NCI-H526 treated with DMSO at 0.1 percent for 48 hours (cell line): ENCODE results near the gene SLC2A4RG.
"Not testable (repeated sequence)": the region's sequence is repeated elsewhere in the genome, so short reads cannot be mapped to it uniquely, and the experiment has no call there.

Experiments
- DNase-seq: peaks from one replicate; lab custom pipeline; 2025; lab: John Stamatoyannopoulos, UW

SLC2A4RG gene

DNA sequence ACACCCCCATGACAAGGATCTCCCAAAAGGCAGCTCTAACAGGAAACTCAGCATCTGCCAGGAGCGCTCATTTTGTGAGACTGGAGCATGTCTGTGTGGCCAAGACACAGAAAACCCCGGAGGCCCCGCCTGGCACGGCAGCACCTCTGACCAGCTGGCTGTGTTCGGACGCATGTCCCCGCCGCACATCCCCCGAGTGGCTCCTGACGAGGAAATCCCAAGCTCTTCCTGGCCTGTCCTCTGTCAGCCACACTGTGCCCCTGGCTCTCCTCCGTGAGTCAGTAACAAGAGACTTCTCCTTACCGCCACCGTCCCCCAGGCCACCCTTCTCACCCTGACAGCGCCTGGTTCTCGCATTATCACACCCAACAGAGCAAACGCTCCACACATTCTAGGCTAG is 14.4 kb downstream of the SLC2A4RG start:
- no peak for DNase-seq

DNA sequence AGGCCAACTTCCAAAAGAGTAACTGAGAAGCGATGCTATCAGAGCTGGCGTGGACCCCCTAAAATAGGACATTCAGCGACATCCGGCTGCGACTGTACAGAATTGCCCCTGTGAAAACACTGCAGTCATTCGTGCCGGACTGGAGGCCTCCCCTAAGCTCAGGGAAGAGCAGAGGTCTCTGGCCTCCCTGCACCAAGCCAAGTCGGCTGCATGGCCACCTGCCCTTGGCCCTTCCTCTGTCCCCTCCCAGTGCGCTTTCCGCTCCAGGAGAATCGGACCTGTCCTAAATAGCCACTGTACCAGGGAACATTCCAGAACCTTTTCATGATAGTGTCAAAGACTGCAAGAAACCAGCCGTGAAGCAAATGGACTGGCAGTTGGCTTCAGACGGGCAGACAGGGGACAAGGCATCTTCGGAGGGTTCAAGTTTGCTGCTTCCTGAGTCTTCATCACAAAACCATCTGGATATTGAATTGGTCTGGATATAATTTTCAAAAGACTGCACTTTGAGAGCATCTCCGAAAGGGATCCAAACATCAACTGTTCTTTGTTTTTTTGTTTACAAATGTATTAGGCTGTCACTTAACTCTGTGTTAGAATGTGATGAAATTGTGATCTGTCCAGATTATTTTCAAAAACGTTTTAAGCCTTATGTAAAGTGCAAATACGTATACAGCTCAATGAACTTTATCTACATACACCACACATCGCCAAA is 16.5 kb downstream of the SLC2A4RG start:
- DNase-seq: no peak

DNA sequence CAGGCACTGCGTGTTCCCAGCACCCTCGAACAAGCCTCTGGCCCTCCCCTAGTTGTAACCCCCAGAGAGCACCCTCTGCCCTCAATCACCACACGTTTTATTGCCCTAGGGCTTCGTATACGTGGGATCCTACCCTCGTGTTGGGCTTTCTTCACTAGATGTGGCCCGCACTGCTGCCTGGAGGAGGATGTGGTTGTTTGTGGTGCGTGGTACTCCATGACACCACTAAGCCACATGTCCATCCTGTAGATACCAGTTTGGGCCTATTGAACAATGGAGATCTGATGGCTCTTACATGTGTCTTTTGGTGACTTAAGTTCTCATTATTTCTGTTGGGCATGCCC is 17.0 kb downstream of the SLC2A4RG start:
- DNase-seq: no peak

DNA sequence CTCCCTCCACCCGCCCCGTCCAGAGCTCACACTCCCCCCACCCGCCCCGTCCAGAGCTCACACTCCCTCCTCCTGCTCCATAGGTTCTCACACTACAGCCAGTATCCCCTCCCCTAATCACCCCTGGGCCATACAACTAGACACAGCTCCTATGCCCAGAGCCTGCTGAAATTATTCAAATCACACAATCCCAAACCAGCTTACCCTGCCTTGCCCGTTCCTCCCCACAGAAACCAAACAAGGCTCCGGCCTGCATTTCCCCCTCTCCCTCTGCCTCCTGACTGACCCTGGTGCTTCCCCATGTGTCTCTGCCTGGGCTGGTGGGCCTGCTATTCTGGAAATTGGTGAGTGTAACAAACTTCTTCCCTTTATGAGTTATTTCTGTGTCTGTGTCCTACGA is 18.6 kb downstream of the SLC2A4RG start:
- no peak for DNase-seq

DNA sequence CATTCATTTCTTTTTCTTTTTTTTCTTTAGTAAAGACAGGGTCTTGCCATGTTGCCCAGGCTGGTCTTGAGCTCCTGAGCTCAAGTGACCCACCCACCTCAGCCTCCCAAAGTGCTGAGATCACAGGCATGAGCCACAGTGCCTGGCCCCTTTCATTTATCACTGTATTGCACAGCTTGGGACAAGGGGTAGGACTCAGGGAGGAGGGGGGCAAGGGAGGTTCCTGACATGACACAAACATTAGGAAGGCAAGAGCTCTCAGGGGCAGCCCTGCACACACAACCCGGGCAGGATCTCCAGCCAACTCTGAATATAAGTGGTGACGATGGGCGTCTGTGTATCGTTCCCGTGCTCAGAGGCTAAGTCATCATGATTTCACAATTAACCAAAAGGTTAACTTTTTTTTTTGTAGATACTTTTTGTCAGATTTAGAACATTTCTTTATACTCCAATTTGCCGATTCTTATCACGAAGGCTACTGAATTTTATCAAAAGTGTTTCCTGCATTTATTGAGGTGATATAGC is 19.9 kb downstream of the SLC2A4RG start:
- DNase-seq: no peak

DNA sequence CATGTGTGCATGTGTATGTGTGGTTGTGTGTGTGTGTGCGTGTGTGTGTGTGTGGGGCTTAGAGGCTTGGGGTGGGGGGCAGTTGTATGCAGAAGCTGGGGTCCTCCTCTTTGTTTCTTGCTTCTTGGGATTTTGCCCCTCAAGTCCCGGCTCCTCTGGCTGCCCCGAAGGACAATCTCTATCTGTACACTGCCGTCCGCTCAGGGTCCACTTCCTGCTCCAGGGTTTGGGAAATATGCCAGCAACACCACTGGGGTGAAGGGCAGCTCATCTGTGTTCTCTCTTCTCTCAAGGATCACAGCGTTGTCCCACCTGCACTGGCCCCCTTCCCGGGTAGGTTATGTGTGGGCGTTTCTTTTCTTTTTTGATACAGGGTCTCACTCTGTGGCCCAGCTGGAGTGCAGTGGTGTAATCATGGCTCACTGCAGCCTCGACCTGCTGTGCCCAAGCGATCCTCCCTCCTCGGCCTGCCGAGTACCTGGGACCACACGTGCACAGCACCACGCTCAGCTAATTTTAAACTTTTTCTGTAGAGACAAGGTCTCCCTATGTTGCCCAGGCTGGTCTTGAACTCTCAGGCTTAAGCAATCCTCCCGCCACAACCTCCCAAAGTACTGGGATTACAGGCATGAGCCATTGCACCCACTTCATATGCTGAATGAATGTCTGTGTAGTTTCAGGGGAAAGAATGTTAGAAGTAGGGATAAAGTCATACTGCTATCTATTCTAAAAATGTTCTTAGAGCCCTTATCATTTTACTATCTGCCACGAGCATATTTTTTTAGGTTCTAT is 25.7 kb downstream of the SLC2A4RG start:
- DNase-seq: no peak

DNA sequence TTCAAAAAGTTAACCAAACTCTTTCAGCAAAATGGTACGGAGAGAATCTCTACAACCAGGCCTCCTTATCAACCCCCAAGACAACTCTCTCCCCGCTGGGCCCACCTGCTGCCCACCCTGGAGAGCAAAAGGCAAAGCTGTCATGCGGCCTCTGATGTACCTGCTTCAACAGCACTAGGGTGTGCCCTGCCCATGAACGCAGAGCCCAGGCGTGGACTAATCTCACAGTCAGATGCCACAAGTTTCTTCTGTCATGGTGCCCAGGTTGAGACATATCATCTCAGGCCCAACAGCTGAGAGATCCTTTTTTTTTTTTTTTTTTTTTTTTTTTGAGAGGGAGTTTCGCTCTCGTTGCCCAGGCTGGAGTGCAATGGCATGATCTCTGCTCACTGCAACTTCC is 26.3 kb downstream of the SLC2A4RG start:
- DNase-seq: no peak

DNA sequence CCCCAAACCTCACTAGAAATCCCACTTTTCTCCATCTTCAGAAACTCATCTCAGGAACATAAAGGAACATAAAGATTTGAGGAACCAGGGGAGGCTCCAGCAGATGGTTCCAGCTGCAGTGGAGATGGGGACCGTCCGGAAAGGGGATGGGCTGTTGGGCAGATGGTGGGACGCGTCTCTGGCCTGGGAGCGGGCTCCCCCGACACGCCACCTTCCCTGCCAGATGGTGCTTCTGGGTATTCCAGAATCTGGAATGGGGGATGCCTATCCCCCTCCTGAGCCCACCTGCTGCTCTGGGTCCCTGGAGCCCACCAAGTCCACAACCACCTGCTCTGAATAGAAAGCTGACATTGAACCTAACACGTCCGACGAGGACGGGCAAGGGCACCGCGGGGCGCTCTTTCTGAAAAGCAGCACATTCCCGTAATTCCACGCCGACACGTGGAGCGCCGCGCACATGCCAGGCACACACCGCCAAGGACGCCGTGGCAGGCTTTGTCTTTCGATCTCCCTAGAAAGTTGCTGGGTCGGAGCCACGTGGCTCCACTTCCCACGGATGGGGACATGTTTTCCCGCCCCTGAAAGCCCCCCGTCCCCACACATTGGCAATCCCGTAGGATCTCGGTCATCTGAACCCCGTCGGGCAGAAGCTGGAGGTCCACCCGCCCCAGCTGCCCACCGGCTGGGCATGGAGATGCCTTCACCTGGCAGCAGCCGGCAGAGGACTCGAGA is 27.3 kb downstream of the SLC2A4RG start:
- no peak for DNase-seq

DNA sequence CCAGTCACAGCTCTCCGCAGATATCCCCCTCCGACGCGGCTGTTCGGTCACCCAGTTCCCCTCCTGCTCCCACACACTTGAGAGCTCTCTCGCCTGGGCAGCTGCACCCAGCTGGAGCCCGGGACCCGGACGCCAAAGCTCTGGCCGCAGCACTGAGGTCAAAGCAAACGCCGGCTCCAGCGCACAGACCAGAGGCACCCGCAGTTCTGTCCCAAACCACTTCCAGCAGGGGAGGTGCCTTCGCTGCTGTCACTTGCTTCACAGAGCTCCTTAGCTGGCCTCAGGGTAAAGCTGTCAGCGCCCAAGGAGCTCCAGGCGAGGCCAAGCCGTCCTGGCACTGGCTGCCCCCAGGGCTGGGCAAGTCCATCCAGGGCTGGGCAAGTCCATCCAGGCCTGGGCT is 27.9 kb downstream of the SLC2A4RG start:
- DNase-seq: no peak

DNA sequence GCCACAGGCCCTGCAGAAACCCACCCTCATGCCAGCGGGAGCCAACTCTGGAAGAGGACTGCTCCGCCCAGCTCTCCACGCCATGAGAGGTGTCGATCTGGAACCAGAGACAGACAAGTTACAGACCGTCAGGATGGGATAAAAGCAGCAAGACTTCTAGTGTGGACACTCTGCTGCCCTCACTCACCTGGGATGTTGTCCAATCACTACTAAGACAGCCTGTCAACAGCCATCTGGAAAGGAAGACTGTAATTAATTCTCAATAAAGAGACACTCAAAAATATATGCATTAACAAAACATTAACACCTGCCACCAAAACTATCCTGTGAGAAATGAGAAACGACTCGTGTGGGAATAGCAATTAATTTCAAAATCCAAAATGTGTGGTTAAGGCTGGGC is 28.3 kb downstream of the SLC2A4RG start:
- DNase-seq: no peak

DNA sequence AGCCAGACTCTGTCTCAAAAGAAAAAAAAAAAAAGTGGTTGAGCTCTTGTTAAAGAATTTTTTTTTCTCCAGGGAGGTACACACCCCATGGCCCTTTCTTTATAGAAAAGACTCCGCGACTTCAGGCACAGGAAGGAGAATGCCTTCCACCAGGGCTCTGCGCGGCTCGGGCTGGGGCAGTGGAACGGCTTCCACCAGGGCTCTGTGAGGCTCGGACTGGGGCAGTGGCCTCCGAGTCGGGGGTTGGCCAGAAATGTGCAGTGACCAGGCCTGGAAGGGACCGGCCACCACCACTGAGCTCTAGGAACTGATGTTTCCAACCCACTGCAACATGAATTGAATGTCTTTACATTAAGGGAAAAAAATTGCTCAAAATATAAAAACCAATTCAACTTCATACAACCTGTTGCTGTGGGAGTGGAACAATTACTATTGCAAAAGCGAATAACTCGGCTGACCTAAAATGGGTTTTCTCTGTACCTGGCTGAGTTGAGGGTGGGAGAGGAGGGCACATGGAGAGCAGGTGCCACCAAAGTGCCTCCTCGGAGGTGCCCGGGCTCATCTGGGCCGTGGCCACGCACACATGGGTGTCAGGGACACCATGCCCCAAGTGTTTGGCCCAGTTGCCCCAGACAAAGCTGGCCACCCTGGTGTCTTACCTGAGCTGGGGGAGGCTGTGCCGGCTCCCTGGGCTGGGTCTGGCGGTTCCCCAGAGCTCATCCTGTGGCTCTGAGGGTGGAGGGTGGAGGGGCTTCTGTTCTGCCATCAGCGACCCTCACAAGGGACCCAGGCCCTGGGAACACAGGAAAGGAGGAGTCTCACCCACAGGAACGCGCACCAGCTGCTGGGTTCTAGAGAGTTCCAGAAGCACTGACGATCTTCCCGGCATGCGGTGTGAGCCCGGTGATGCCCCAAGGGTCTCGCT is 29.3 kb downstream of the SLC2A4RG start:
- no peak for DNase-seq

DNA sequence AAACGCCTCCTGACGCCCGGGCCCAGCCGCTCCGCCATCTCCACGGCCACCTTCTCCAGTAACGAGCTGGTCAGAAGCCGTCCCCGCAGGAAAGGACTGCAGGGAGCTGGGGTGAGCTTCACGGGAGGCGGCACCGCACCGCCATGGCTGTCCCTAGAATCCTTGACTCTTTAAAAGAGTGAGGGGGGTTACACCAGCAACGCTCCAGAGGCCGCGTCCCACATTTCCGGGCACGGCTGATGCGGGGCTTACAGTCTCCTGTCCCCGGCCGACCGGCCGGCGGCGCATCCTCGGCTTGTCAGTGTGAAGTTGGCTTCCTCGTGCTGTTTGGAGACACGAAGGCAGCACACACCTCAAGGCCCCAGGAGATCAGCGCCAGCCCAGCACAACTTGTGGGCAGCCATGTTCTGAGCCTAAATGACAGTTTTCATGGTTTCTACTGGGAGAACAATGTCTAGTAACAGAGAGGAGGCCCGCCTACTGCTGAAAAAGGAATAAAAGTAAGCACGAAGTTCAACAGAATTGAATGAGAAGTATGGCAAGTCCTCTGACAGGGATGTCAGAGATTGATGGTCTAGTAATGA is 30.4 kb downstream of the SLC2A4RG start:
- DNase-seq: no peak

DNA sequence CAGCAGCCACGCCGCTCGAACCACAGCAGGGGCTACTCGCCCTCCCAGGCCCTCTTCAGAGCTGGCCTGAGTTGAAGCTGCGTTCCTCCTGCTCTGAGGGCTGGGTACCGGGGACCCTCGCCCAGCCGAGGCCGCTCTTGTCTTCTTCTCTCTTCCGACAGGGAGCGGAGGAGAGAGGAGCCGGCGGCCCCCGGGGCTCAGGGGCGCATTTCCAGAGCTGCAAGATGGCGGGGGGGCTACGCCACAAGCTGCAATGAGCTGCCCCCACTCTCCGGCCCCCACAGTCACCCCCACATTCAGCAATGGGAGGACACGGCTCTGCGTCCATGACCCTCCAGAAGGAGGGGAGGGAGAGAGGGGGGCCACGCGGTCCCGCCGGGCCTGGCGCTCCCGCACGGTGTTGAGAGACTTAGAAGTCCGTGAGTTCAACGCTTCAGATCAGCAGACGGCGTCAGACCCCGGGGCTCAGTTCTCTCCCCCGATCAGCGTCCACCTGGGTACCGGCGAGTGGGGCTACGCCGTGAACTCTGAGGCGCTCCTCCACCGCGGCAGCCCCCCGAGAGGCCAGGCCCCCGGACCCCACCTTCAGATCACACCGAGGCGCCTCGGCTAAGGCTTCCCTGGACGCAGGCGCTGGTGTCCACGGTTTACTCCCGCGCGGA is 31.6 kb downstream of the SLC2A4RG start:
- DNase-seq: no peak

DNA sequence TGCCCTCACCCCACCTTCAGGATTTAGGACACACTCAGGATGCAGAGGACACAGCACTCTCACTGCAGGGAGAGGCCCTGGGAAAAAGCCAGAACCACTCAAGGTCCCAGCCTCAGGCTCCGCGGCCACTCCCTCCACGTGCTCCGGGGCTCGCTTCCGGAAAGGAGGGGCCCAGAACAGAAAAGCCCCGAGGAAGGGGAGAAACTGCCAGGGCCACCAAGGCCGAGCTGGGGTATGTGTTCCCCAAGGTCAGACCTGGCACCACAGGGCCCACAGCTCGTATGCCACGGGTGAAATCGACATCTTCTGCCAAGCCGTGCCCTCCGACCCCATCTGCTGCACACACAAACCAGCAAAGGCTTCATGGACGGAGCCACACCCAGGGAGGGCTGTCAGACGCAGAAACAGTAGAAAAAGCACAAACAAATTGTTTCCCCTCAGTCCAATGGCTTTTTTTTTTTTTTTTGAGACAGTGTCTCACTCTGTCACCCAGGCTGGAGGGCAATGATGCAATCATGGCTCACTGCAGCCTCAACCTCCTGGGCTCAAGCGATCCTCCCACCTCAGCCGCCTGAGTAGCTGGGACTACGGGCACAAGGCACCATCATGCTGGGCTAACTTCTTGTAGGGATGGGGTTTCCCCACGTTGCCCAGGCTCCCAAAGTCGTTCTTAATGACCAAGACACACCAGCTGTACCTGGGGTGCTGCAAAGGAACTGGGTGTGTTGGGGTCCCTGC is 33.4 kb downstream of the SLC2A4RG start:
- no peak for DNase-seq

DNA sequence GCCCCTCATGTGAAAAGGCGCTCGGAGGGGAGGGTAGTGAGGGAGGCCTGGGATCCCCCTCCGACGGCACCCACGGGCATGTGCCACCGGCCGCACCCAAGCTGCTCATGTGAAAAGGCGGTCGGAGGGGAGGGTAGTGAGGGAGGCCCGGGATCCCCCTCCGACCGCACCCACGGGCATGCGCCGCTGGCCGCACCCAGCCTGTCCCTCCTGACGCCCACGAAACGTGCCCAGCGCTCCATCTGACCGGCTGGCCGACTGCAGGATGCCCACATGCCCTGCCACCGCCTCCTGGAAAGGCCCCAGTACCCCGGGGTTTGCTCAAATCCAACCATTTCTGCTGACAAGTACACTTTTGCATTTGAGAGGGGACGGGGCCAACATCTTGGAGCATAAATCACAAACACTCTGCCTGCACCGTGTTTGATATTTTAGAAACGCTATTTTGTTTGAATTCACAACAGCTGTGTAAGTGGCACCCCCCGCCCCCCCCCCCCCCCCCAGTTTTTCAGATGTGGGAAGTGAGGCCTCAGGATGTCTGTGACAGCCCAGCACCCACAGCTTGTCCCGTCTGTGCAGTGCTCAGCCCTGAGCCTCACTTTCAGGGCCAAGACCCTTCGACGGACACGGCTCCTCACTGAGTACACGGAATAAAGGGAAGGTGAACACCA is 34.1 kb downstream of the SLC2A4RG start:
- no peak for DNase-seq

DNA sequence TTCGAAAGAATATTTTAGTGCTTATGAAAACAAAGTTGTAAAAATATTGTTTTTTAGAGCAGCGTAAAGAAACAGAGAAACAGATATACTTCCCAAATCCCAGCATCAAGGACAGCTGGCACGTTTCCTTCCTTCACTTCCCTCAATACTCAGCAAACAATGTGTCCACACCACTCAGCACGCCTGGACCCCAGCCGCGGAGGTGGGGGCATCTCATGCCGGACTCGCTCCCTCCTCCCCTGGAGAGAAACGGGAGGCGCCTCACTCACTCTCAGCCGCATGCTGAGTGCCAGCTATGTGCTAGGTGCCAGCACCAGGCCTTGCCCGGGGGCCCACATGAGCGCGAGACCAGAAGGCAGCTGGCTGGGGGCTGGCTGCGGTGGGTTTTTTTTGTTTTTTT is 34.7 kb downstream of the SLC2A4RG start:
- no peak for DNase-seq

DNA sequence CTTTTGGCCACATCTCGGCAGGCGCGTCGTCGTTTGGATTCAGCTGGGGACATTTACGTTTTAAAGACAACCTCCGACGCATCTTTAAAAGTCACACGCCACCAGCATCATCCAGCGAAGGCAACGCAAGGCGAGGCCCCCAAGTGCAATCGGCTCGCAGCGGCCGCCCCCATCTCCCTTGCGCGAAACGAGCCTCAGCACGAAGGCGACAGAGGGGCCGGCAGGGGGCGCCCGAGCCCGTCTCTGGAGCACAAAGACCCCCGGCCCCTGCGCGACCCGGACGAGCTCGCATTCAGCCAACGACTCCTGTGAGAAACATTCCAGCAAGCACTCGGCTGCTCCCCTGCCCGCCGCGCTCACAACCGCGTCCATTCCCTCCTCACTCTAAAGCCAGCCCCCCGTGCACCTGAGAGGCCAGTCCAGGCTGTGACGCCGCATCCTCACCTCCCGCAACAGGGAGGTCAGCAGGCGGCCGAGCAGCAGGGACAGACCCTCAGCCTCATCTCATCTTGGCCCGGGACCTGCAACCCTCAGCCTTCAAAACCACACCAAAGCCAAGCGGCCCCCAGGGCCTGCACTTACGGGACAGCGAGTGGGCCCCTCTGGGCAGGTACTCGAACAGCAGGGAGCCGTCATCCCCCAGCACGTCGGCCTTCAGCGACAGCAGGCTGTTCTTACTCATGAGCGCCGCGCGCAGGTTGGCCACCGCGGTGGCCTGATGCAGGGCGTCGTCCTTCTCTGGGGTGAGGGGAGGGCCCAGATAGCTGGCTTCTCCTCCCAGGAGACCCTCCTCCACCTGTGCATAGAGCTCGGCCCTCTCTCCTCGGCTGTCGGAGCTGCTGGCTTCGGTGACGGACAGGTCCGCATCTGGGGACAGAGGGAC is 35.8 kb downstream of the SLC2A4RG start:
- DNase-seq: peak; percentile 25

DNA sequence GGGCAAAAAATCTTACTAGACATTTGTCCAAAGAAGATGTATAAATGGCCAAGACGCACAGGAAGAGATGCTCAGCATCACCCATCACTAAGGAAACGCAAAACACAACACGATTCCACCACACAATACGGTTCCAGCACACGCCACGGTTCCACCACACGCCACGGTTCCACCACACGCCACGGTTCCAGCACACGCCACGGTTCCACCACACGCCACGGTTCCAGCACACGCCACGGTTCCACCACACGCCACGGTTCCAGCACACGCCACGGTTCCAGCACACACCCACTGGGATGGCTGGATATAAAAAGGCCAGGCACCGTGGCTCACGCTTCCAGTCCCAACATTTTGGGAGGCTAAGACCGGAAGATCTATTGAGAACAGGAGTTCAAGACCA is 37.3 kb downstream of the SLC2A4RG start:
- not testable (repeated sequence) for DNase-seq

DNA sequence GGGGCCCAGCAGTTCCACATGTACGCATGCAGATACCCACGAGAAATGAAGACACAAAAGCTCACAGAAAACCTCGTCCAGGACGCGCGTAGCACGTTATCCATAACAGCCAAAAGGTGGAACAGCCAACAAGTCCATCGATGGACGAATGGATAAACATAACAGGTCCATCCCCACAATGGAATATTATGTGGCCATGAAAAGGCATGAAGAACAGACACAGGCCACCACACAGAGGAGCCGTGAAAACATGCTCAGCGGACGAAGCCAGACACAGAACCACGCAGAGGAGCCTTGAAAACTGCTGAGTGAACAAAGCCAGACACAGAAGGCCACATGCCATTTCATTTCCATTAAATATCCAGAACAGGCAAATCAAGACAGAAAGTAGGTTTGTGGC is 38.0 kb downstream of the SLC2A4RG start:
- no peak for DNase-seq
